H1 (cell line): ENCODE results near the gene SERPINA12. TPM values are rescaled to one million over a fixed set of nuclear protein-coding genes. Genes with fewer than 3 reads are reported as not detected.

Experiments used
- CTCF ChIA-PET: fragments of 300-600 bp; sonication (Branson Sonifier 250); formaldehyde crosslinking; loops from one replicate; lab custom pipeline; 2021; ENCODE audit not compliant: partially characterized antibody; lab: Charles Lee
- POLR2A ChIA-PET: fragments of 300-600 bp; sonication (Branson Sonifier 250); formaldehyde crosslinking; loops from one replicate; lab custom pipeline; 2021; ENCODE audit warnings: inconsistent platforms; ENCODE audit not compliant: partially characterized antibody; lab: Charles Lee
- DNase-seq, 2 experiments: peaks; one replicate each; pipeline versions ENCODE4 v3.0.0 to v3.0.0-alpha.2; 2010 to 2022; ENCODE audit warnings: low spot score in 2 of 2, low read depth in 1 of 2, mixed read lengths in 1 of 2
- FAIRE-seq: peaks from 2 replicates; lab custom pipeline; 2011; peaks lifted over from hg19 to GRCh38; lab: Jason Lieb, UNC
- H2AFZ ChIP-seq: 2 replicates; pipeline ENCODE4 v1.8.1; 2012; ENCODE audit warnings: low read length, inconsistent platforms
- H2AK5ac ChIP-seq: 2 replicates; pipeline ENCODE4 v1.6.1; 2013; ENCODE audit warnings: low read depth, low read length
- H2BK120ac ChIP-seq: replicated peaks from 2 replicates; pipeline ENCODE3; 2013; ENCODE audit warnings: low read depth, low read length, inconsistent platforms
- H2BK12ac ChIP-seq: 2 replicates; pipeline ENCODE4 v1.6.1; 2013; ENCODE audit warnings: low read depth, low read length
- H2BK15ac ChIP-seq: 2 replicates; pipeline ENCODE4 v1.6.1; 2013; ENCODE audit warnings: low read length
- H2BK20ac ChIP-seq: 2 replicates; pipeline ENCODE4 v1.6.1; 2013; ENCODE audit warnings: low read length
- H2BK5ac ChIP-seq: 2 replicates; pipeline ENCODE4 v1.6.1; 2013; ENCODE audit warnings: low read depth, low read length
- H3K14ac ChIP-seq: 2 replicates; pipeline ENCODE4 v1.6.1; 2013; ENCODE audit warnings: inconsistent platforms; ENCODE audit not compliant: insufficient read length
- H3K18ac ChIP-seq: 2 replicates; pipeline ENCODE4 v1.6.1; 2013; ENCODE audit warnings: low read length; ENCODE audit errors: extremely low read depth
- H3K23ac ChIP-seq: 2 replicates; pipeline ENCODE4 v1.6.1; 2013; ENCODE audit warnings: inconsistent platforms; ENCODE audit not compliant: insufficient read length
- H3K23me2 ChIP-seq: 2 replicates; pipeline ENCODE4 v1.6.1; 2013; ENCODE audit warnings: low read depth, low read length
- H3K27ac ChIP-seq: 2 replicates; pipeline ENCODE4 v1.6.1; 2011; ENCODE audit warnings: low read depth, low read length, inconsistent platforms
- H3K27me3 ChIP-seq, 4 experiments: replicated peaks in 1 of 4; 1 replicate in 1 of 4; 2 replicates in 3 of 4; pipeline versions ENCODE4 v1.6.1 to v1.8.1; 2011 to 2013; ENCODE audit warnings: low read length in 3 of 4, mild to moderate bottlenecking in 3 of 4, inconsistent platforms in 2 of 4, mixed read lengths in 2 of 4, moderate library complexity in 1 of 4; ENCODE audit not compliant: control insufficient read depth in 3 of 4, insufficient read depth in 3 of 4; ENCODE audit errors: extremely low read depth in 1 of 4
- H3K36me3 ChIP-seq, 4 experiments: 2 replicates each; pipeline versions ENCODE4 v1.6.1 to v1.8.1; 2011 to 2013; ENCODE audit warnings: mild to moderate bottlenecking in 4 of 4, low read length in 3 of 4, moderate library complexity in 2 of 4, control low read depth in 1 of 4, inconsistent platforms in 1 of 4; ENCODE audit not compliant: insufficient read depth in 4 of 4, control insufficient read depth in 2 of 4
- H3K4ac ChIP-seq: replicated peaks from 2 replicates; pipeline ENCODE3; 2013; ENCODE audit warnings: low read length, low read depth, mixed read lengths, inconsistent platforms; ENCODE audit not compliant: insufficient read length
- H3K4me1 ChIP-seq, 4 experiments: replicated peaks in 1 of 4; 1 replicate in 1 of 4; 2 replicates in 3 of 4; pipeline versions ENCODE4 v1.6.1 to v1.8.1; 2011 to 2013; ENCODE audit warnings: low read length in 3 of 4, inconsistent platforms in 2 of 4, mixed read lengths in 1 of 4; ENCODE audit not compliant: insufficient read depth in 4 of 4, control insufficient read depth in 3 of 4
- H3K4me2 ChIP-seq, 2 experiments: 2 replicates each; pipeline versions ENCODE4 v1.6.1 to v1.8.1; 2011 to 2013; ENCODE audit warnings: low read depth in 2 of 2, low read length in 2 of 2, control low read depth in 1 of 2, inconsistent platforms in 1 of 2, mild to moderate bottlenecking in 1 of 2; ENCODE audit not compliant: insufficient read depth in 1 of 2
- H3K4me3 ChIP-seq, 4 experiments: fragments of 200-600, 300-600 bp in 1 of 4; sonication (generic), shearing (Covaris generic), sonication (Bioruptor Twin) in 1 of 4; 2 replicates each; pipeline versions ENCODE4 v1.5.1 to v1.8.1; 2011 to 2016; ENCODE audit warnings: low read length in 4 of 4, low read depth in 3 of 4, control low read depth in 2 of 4, inconsistent platforms in 2 of 4, mild to moderate bottlenecking in 2 of 4, mixed read lengths in 1 of 4, moderate library complexity in 1 of 4; ENCODE audit not compliant: insufficient read depth in 2 of 4; ENCODE audit errors: extremely low read depth in 1 of 4
- H3K56ac ChIP-seq: replicated peaks from 2 replicates; pipeline ENCODE3; 2013; ENCODE audit warnings: low read depth, mild to moderate bottlenecking, mixed read lengths, low read length, inconsistent platforms; ENCODE audit not compliant: insufficient read length
- H3K79me1 ChIP-seq: 2 replicates; pipeline ENCODE4 v1.6.1; 2013; ENCODE audit warnings: low read depth, low read length, control low read depth
- H3K79me2 ChIP-seq, 2 experiments: 2 replicates each; pipeline versions ENCODE4 v1.6.1 to v1.8.1; 2012 to 2013; ENCODE audit warnings: low read length in 2 of 2, mild to moderate bottlenecking in 2 of 2, inconsistent platforms in 1 of 2; ENCODE audit not compliant: insufficient read depth in 2 of 2, control insufficient read depth in 1 of 2
- H3K9ac ChIP-seq, 4 experiments: replicated peaks in 1 of 4; 1 replicate in 1 of 4; 2 replicates in 3 of 4; pipeline versions ENCODE4 v1.6.1 to v1.8.1; 2011 to 2013; ENCODE audit warnings: low read depth in 3 of 4, low read length in 3 of 4, control low read depth in 2 of 4, mild to moderate bottlenecking in 2 of 4, moderate library complexity in 2 of 4, inconsistent platforms in 1 of 4; ENCODE audit errors: extremely low read depth in 1 of 4
- H3K9me3 ChIP-seq, 2 experiments: 2 replicates each; pipeline versions ENCODE4 v1.6.1 to v1.8.1; 2012 to 2013; ENCODE audit warnings: mild to moderate bottlenecking in 2 of 2, moderate library complexity in 2 of 2, control low read depth in 1 of 2, inconsistent platforms in 1 of 2, low read depth in 1 of 2, low read length in 1 of 2, mixed read lengths in 1 of 2; ENCODE audit not compliant: insufficient read depth in 2 of 2
- H4K20me1 ChIP-seq, 2 experiments: replicated peaks in 1 of 2; 2 replicates each; pipeline versions ENCODE3 to v1.8.1; 2011 to 2013; ENCODE audit warnings: inconsistent platforms in 2 of 2, low read length in 2 of 2, mild to moderate bottlenecking in 1 of 2; ENCODE audit not compliant: insufficient read depth in 2 of 2, control insufficient read depth in 1 of 2
- H4K5ac ChIP-seq: 2 replicates; pipeline ENCODE4 v1.6.1; 2013; ENCODE audit warnings: low read length, low read depth, mixed read lengths, inconsistent platforms; ENCODE audit not compliant: insufficient read length
- H4K8ac ChIP-seq: 2 replicates; pipeline ENCODE4 v1.8.0; 2013; ENCODE audit warnings: mild to moderate bottlenecking, moderate library complexity, low read length, inconsistent platforms; ENCODE audit not compliant: insufficient read depth; ENCODE audit errors: extremely low read depth
- H4K91ac ChIP-seq: replicated peaks from 2 replicates; pipeline ENCODE3; 2013; ENCODE audit warnings: low read length, mixed read lengths, inconsistent platforms; ENCODE audit not compliant: insufficient read length
- CHD2 ChIP-seq: IDR thresholded peaks from 2 replicates; pipeline ENCODE4 v1.6.1; 2012; ENCODE audit warnings: low read length, improper control_type of control experiment
- CTBP2 ChIP-seq: IDR thresholded peaks from 2 replicates; pipeline ENCODE4 v1.7.0; 2011; ENCODE audit warnings: borderline replicate concordance, mild to moderate bottlenecking, moderate library complexity, mixed read lengths, low read length; ENCODE audit not compliant: insufficient read depth, insufficient read length
- JUND ChIP-seq: IDR thresholded peaks from 2 replicates; pipeline ENCODE4 v1.6.1; 2011; ENCODE audit warnings: mild to moderate bottlenecking, improper control_type of control experiment, low read length
- NANOG ChIP-seq: IDR thresholded peaks from 2 replicates; pipeline ENCODE4 v1.6.1; 2011; ENCODE audit warnings: low read length, low read depth, mild to moderate bottlenecking, inconsistent platforms; ENCODE audit not compliant: insufficient read depth, poor library complexity, severe bottlenecking
- SIRT6 ChIP-seq: IDR thresholded peaks from one replicate; pipeline ENCODE4 v1.7.1; 2012; ENCODE audit warnings: low read length, inconsistent platforms
- TEAD4 ChIP-seq: IDR thresholded peaks from 2 replicates; pipeline ENCODE4 v1.6.1; 2012; ENCODE audit warnings: low read depth, low read length, inconsistent platforms, mixed read lengths
- WGBS, 2 experiments: shearing (Covaris generic) in 1 of 2; methylation state at CpG; one replicate each; pipeline versions ENCODE4 v1.1.6 to v1.1.7; 2013 to 2015; ENCODE audit warnings: low lambda C conversion rate in 2 of 2, mixed read lengths in 2 of 2, inconsistent platforms in 1 of 2, low coverage in 1 of 2, missing lambda C conversion rate in 1 of 2; ENCODE audit not compliant: insufficient replicate concordance in 2 of 2, insufficient coverage in 1 of 2, insufficient read length in 1 of 2; ENCODE audit errors: extremely low coverage in 1 of 2, missing lambda C conversion rate in 1 of 2; 5-methylcytosine and 5-hydroxymethylcytosine counted together
- polyA plus RNA-seq, 7 experiments: library from polyadenylated mRNA; depleted of rRNA in 3 of 7; stranded (reverse) in 5 of 7; unstranded in 2 of 7; fragments of >200 nt in 5 of 7; fragments of 200-250 nt in 2 of 7; gene quantifications; 1 replicate in 5 of 7; 2 replicates in 1 of 7; 4 replicates in 1 of 7; pipeline versions ENCODE4 v1.2.1 to v1.2.3, GENCODE V29; 2011 to 2013; ENCODE audit warnings: missing spikeins in 2 of 7, mixed read lengths in 2 of 7
- total RNA-seq: library from RNA; stranded (reverse); fragmentation: NEBNext Ultra II Directional; extraction: Animal tissue kit (Norgen Biotek cat#: 25700); gene quantifications from 2 replicates; pipeline ENCODE4 v1.2.1, GENCODE V29; 2021
- TF ChIP-seq, protein P1 (sequence below): IDR thresholded peaks from 2 replicates; pipeline ENCODE4 v1.6.1; 2011; ENCODE audit warnings: low read depth, mild to moderate bottlenecking, low read length; ENCODE audit not compliant: insufficient read depth
- TF ChIP-seq, protein P2 (sequence below): IDR thresholded peaks from 2 replicates; pipeline ENCODE4 v1.6.1; 2011; ENCODE audit warnings: low read length, improper control_type of control experiment

The SERPINA12 gene
- total and polyA plus RNA-seq, 2 of the 8 experiments (the other 6 are each of a cell fraction or from before 2014, with no cell fraction given), result not detected

DNA sequence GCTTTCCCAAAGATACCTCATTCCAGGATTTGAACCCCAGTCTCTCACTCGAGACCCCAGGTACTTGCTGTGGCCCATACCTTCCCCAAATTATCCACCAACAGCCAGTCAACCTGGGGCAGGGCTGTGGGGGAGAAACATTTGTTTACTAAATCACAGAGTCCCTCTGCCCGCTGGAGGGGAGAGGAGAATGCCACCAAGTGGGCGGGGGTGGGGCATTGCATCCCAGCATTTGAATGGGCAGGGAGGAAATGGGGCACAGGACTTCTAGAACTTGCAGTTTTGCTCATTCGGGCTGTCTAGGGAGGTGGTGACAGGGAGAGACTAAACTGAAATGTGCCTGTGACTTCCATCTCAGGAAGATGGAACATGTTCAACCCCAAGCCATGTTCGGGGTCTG is 22.4 kb downstream of the SERPINA12 start:
- ChIA-PET POLR2A (interaction anchor here (0.9 to 1.3 kb wide), 5 partner anchors 13 to 63 kb away, joined by 3 to 8 read pairs (median 4); no protein-coding TSS in a partner anchor), CTCF (interaction anchor here (0.6 to 5.1 kb wide), 58 partner anchors 8 to 975 kb away, joined by 3 to 78 read pairs (median 6); partner anchors contain the start of genes SERPINA4 and SERPINA9)
- peaks cover 3% of the 10 kb centered on the region; the same call in 1 of the 2 replicates for H3K23me2 ChIP-seq
- H4K8ac ChIP-seq, result no peak overlapping the region
- no peak overlapping the region for H4K91ac ChIP-seq
- H4K20me1 ChIP-seq, result no peaks in the 10 kb centered on the region
- H3K18ac ChIP-seq, result peak overlapping the region; percentile 86
- DNase-seq (no peak), FAIRE-seq (no peak)
- no peaks in the 10 kb centered on the region for H3K9me3 ChIP-seq
- H3K79me2 ChIP-seq, result no peaks in the 10 kb centered on the region
- H4K5ac ChIP-seq, result no peak overlapping the region
- H3K56ac ChIP-seq, result no peak overlapping the region
- 0 out of 2 replicates have a peak overlapping the region, but pooled peaks have one; percentile 94 for H2AFZ ChIP-seq
- H3K4me3 ChIP-seq, result peak overlapping the region in 2 of 4 experiments; percentile 43 to 55; a peak in 4 of 8 replicates
- no peaks in the 10 kb centered on the region for H3K36me3 ChIP-seq
- no peak overlapping the region for H2AK5ac ChIP-seq
- H2BK20ac ChIP-seq, result peak overlapping the region; percentile 51; the same call in 1 of the 2 replicates
- H2BK5ac ChIP-seq, result no peak overlapping the region
- 39% methylated on average over 5 of the region's 5 CpGs; no CpG with 5 or more reads in 1 of the 2 experiments for WGBS, 2 experiments
- H3K9ac ChIP-seq, result no peak overlapping the region
- peak overlapping the region; percentile 6; the same call in 1 of the 2 replicates for H2BK15ac ChIP-seq
- no peaks in the 10 kb centered on the region for H3K27me3 ChIP-seq
- no peak overlapping the region for H3K23ac ChIP-seq
- no peak for TF ChIP-seq SIRT6
- no peak for TF ChIP-seq CTBP2
- TF ChIP-seq CHD2, result no peak
- no peak for TF ChIP-seq NANOG
- TF ChIP-seq, protein P1, sequence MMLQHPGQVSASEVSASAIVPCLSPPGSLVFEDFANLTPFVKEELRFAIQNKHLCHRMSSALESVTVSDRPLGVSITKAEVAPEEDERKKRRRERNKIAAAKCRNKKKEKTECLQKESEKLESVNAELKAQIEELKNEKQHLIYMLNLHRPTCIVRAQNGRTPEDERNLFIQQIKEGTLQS, result no peak
- no peak for TF ChIP-seq TEAD4
- no peak for TF ChIP-seq JUND
- TF ChIP-seq, protein P2, sequence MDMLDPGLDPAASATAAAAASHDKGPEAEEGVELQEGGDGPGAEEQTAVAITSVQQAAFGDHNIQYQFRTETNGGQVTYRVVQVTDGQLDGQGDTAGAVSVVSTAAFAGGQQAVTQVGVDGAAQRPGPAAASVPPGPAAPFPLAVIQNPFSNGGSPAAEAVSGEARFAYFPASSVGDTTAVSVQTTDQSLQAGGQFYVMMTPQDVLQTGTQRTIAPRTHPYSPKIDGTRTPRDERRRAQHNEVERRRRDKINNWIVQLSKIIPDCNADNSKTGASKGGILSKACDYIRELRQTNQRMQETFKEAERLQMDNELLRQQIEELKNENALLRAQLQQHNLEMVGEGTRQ, result no peak
- H3K79me1 ChIP-seq, result no peaks in the 10 kb centered on the region
- H2BK120ac ChIP-seq, result no peak overlapping the region
- peaks cover 0 to 14% (median 11%) of the 10 kb centered on the region in 4 experiments; a peak in 6 of 7 replicates for H3K4me1 ChIP-seq
- H3K14ac ChIP-seq, result no peak overlapping the region
- H2BK12ac ChIP-seq, result peak overlapping the region; percentile 30; the same call in 1 of the 2 replicates
- no peak overlapping the region for H3K27ac ChIP-seq
- no peak overlapping the region for H3K4ac ChIP-seq
- peak overlapping the region; percentile 45 to 74 for H3K4me2 ChIP-seq
